IMR-90 (cell line): Measurements from ENCODE around the gene ERGIC1. TPM values are rescaled to one million over a fixed set of nuclear protein-coding genes. Genes with fewer than 3 reads are reported as not detected.
A peak's percentile ranks its signal among the peaks of the same experiment; 100 is the strongest.

Source experiments
- ATAC-seq: fragments of 200-7000 bp; cut with Tn5 transposase; 2 replicates; pipeline ENCODE4 v1.9.1; 2020; ENCODE audit warnings: low read depth, mild to moderate bottlenecking, moderate library complexity
- BruUV-seq: library from RNA; stranded (reverse); fragments of 400-500 nt; replicated peaks from 2 replicates; lab custom pipeline; 2021; lab: Mats Ljungman, UMichigan
- CTCF ChIA-PET: fragments of 300-600 bp; formaldehyde crosslinking; extraction: SDS; loops from one replicate; lab custom pipeline; 2021; ENCODE audit warnings: antibody characterized with exemption; lab: Yijun Ruan, JAX
- POLR2A ChIA-PET: fragments of 300-600 bp; sonication (Branson Sonifier 250); formaldehyde crosslinking; loops from one replicate; lab custom pipeline; 2022; ENCODE audit warnings: antibody characterized with exemption; ENCODE audit not compliant: unreplicated experiment; lab: Charles Lee
- DNase-seq: peaks from one replicate; pipeline ENCODE4 v3.0.0; 2013
- H2AFZ ChIP-seq: replicated peaks from 2 replicates; pipeline ENCODE3; 2013; ENCODE audit warnings: low read length, mild to moderate bottlenecking; ENCODE audit not compliant: poor library complexity
- H2AK5ac ChIP-seq: 2 replicates; pipeline ENCODE4 v1.6.1; 2013; ENCODE audit warnings: low read depth, low read length, inconsistent platforms
- H2AK9ac ChIP-seq: replicated peaks from 2 replicates; pipeline ENCODE3; 2013; ENCODE audit warnings: mild to moderate bottlenecking, low read depth, low read length, moderate library complexity; ENCODE audit not compliant: poor library complexity
- H2BK120ac ChIP-seq: 2 replicates; pipeline ENCODE4 v1.6.1; 2013; ENCODE audit warnings: low read depth, low read length, inconsistent platforms
- H2BK15ac ChIP-seq: 3 replicates; pipeline ENCODE4 v1.6.1; 2013; ENCODE audit warnings: low read depth, low read length, inconsistent platforms
- H2BK20ac ChIP-seq: 2 replicates; pipeline ENCODE4 v1.6.1; 2013; ENCODE audit warnings: low read depth, mild to moderate bottlenecking, inconsistent platforms, low read length, moderate library complexity
- H2BK5ac ChIP-seq: 2 replicates; pipeline ENCODE4 v1.6.1; 2013; ENCODE audit warnings: mild to moderate bottlenecking, low read depth, low read length, inconsistent platforms; ENCODE audit not compliant: poor library complexity, severe bottlenecking
- H3K14ac ChIP-seq: replicated peaks from 2 replicates; pipeline ENCODE4 v1.6.1; 2013; ENCODE audit warnings: low read depth, low read length, inconsistent platforms
- H3K18ac ChIP-seq: 2 replicates; pipeline ENCODE4 v1.6.1; 2013; ENCODE audit warnings: low read depth, low read length, control low read depth
- H3K23ac ChIP-seq: 2 replicates; pipeline ENCODE4 v1.6.1; 2013; ENCODE audit warnings: low read depth, low read length, inconsistent platforms
- H3K27ac ChIP-seq: 2 replicates; pipeline ENCODE4 v1.5.1; 2013; ENCODE audit warnings: mild to moderate bottlenecking, control low read depth, low read length; ENCODE audit not compliant: insufficient read depth
- H3K27me3 ChIP-seq: 2 replicates; pipeline ENCODE4 v1.6.1; 2013; ENCODE audit warnings: low read length; ENCODE audit not compliant: control insufficient read depth, insufficient read depth
- H3K36me3 ChIP-seq: 2 replicates; pipeline ENCODE4 v1.6.1; 2013; ENCODE audit warnings: low read length, mixed read lengths; ENCODE audit not compliant: control insufficient read depth, insufficient read depth
- H3K4ac ChIP-seq: 2 replicates; pipeline ENCODE4 v1.6.1; 2013; ENCODE audit warnings: low read depth, low read length, inconsistent platforms
- H3K4me1 ChIP-seq: 2 replicates; pipeline ENCODE4 v1.6.1; 2013; ENCODE audit warnings: low read length, mixed read lengths; ENCODE audit not compliant: control insufficient read depth, insufficient read depth
- H3K4me2 ChIP-seq: 2 replicates; pipeline ENCODE4 v1.6.1; 2013; ENCODE audit warnings: low read depth, mild to moderate bottlenecking, control low read depth, low read length, moderate library complexity
- H3K4me3 ChIP-seq: 2 replicates; pipeline ENCODE4 v1.5.1; 2013; ENCODE audit warnings: low read depth, mild to moderate bottlenecking, control low read depth, low read length, moderate library complexity; ENCODE audit not compliant: insufficient read depth
- H3K56ac ChIP-seq: 2 replicates; pipeline ENCODE4 v1.6.1; 2013; ENCODE audit warnings: low read length, inconsistent platforms; ENCODE audit not compliant: insufficient read depth; ENCODE audit errors: extremely low read depth
- H3K79me1 ChIP-seq, 2 experiments: 2 replicates each; pipeline ENCODE4 v1.6.1; 2013; ENCODE audit warnings: low read length in 2 of 2, inconsistent platforms in 1 of 2, low read depth in 1 of 2
- H3K9ac ChIP-seq: 2 replicates; pipeline ENCODE4 v1.6.1; 2013; ENCODE audit warnings: low read depth, low read length, control low read depth
- H3K9me1 ChIP-seq: 2 replicates; pipeline ENCODE4 v1.6.1; 2013; ENCODE audit warnings: low read length, inconsistent platforms; ENCODE audit not compliant: insufficient read depth
- H3K9me3 ChIP-seq: 2 replicates; pipeline ENCODE4 v1.6.1; 2013; ENCODE audit warnings: low read length; ENCODE audit not compliant: control insufficient read depth, insufficient read depth
- H4K20me1 ChIP-seq: 2 replicates; pipeline ENCODE4 v1.6.1; 2013; ENCODE audit warnings: low read length, inconsistent platforms; ENCODE audit not compliant: insufficient read depth
- H4K5ac ChIP-seq: 2 replicates; pipeline ENCODE4 v1.6.1; 2013; ENCODE audit warnings: mild to moderate bottlenecking, low read depth, low read length, control low read depth
- H4K8ac ChIP-seq, 2 experiments: 2 replicates each; pipeline ENCODE4 v1.6.1; 2013; ENCODE audit warnings: low read depth in 2 of 2, low read length in 2 of 2, control low read depth in 1 of 2, inconsistent platforms in 1 of 2
- H4K91ac ChIP-seq: 2 replicates; pipeline ENCODE4 v1.6.1; 2013; ENCODE audit warnings: low read depth, low read length, inconsistent platforms; ENCODE audit not compliant: insufficient read depth
- BHLHE40 ChIP-seq: fragments of 150-350 bp; IDR thresholded peaks from 2 replicates; pipeline ENCODE4 v1.6.1; 2016; ENCODE audit warnings: mild to moderate bottlenecking, low read depth, low read length
- CEBPB ChIP-seq: IDR thresholded peaks from 2 replicates; pipeline ENCODE4 v1.6.1; 2012; ENCODE audit warnings: low read depth, low read length, improper control_type of control experiment
- CHD1 ChIP-seq: IDR thresholded peaks from 2 replicates; pipeline ENCODE4 v1.6.1; 2012; ENCODE audit warnings: low read depth, low read length, improper control_type of control experiment
- CTCF ChIP-seq: conservative IDR thresholded peaks from 2 replicates; pipeline ENCODE4 v1.5.1; 2012; ENCODE audit warnings: mild to moderate bottlenecking, low read depth, low read length, improper control_type of control experiment
- ELK1 ChIP-seq: fragments of 150-350 bp; IDR thresholded peaks from 2 replicates; pipeline ENCODE4 v1.6.1; 2016; ENCODE audit warnings: low read depth, mild to moderate bottlenecking, low read length, moderate library complexity, borderline replicate concordance
- FOS ChIP-seq: fragments of 150-350 bp; IDR thresholded peaks from 2 replicates; pipeline ENCODE4 v1.6.1; 2016; ENCODE audit warnings: low read depth, low read length
- MAFK ChIP-seq: IDR thresholded peaks from 2 replicates; pipeline ENCODE4 v1.6.1; 2012; ENCODE audit warnings: low read depth, low read length, improper control_type of control experiment
- MAZ ChIP-seq: IDR thresholded peaks from 2 replicates; pipeline ENCODE4 v1.6.1; 2012; ENCODE audit warnings: low read depth, mild to moderate bottlenecking, low read length, improper control_type of control experiment, moderate library complexity, borderline replicate concordance
- MXI1 ChIP-seq: IDR thresholded peaks from 2 replicates; pipeline ENCODE4 v1.6.1; 2012; ENCODE audit warnings: low read depth, mild to moderate bottlenecking, low read length, moderate library complexity, borderline replicate concordance
- NFE2L2 ChIP-seq: fragments of 150-350 bp; IDR thresholded peaks from 2 replicates; pipeline ENCODE4 v1.6.1; 2016; ENCODE audit warnings: low read depth, mild to moderate bottlenecking, low read length
- POLR2A ChIP-seq: IDR thresholded peaks from 2 replicates; pipeline ENCODE4 v1.6.1; 2012; ENCODE audit warnings: mild to moderate bottlenecking, low read depth, low read length
- RFX5 ChIP-seq: IDR thresholded peaks from 2 replicates; pipeline ENCODE4 v1.8.0; 2012; ENCODE audit warnings: low read depth, mild to moderate bottlenecking, low read length, moderate library complexity
- SMC3 ChIP-seq: fragments of 150-350 bp; IDR thresholded peaks from 2 replicates; pipeline ENCODE4 v1.6.1; 2016; ENCODE audit warnings: low read depth, mild to moderate bottlenecking, antibody characterized with exemption, low read length, moderate library complexity
- WGBS, 2 experiments: methylation state at CpG; one replicate each; pipeline versions ENCODE4 v1.1.5 to v1.1.7; 2013; ENCODE audit warnings: missing lambda C conversion rate in 2 of 2; ENCODE audit not compliant: insufficient read length in 1 of 2; ENCODE audit errors: extremely low coverage in 2 of 2; 5-methylcytosine and 5-hydroxymethylcytosine counted together
- dilution Hi-C: fragments of 300-500 bp; cut with HindIII; formaldehyde crosslinking; loops from one replicate; pipeline ENCODE4 v1.14.3; 2018; ENCODE audit warnings: low sequenced_read_pairs; ENCODE audit not compliant: unreplicated experiment
- in situ Hi-C: fragments of 300-500 bp; cut with MboI; formaldehyde crosslinking; loops from 3 replicates; pipeline ENCODE4 v1.14.3; 2019; ENCODE audit warnings: low sequenced_read_pairs, inconsistent platforms, mixed read lengths
- intact Hi-C: fragments of 100-400 bp; cut with micrococcal nuclease; formaldehyde crosslinking; loops from 2 replicates; pipeline ENCODE4 v1.10.0; 2022
- polyA plus RNA-seq, 3 experiments: library from polyadenylated mRNA; depleted of rRNA; stranded (reverse); fragments of >200 nt; gene quantifications; 2 replicates each; pipeline ENCODE4 v1.2.3, GENCODE V29; 2012; ENCODE audit warnings: low replicate concordance in 1 of 3
- total RNA-seq: library from RNA; depleted of rRNA; stranded (reverse); fragments of >200 nt; gene quantifications from 2 replicates; pipeline ENCODE4 v1.2.3, GENCODE V29; 2012
- TF ChIP-seq, protein P1 (sequence below): fragments of 150-350 bp; IDR thresholded peaks from 2 replicates; pipeline ENCODE4 v1.6.1; 2017; ENCODE audit warnings: mild to moderate bottlenecking, antibody characterized with exemption, low read length, low read depth

The ERGIC1 gene
- total and polyA plus RNA-seq, 2 of the 4 experiments (the other 2 are of a cell fraction), result 134 to 192 TPM

GRCh38 chr5:172956228-172956627 is 122.2 kb downstream of the ERGIC1 start:
- peaks cover 26% of the 10 kb centered on the region for H3K4me1 ChIP-seq
- H3K4me2 ChIP-seq, result no peak overlapping the region
- no peaks in the 10 kb centered on the region for H4K20me1 ChIP-seq
- DNase-seq (no peak), ATAC-seq (no peak)
- CTCF ChIA-PET, result no interaction called here
- H3K9me1 ChIP-seq, result peaks cover 16% of the 10 kb centered on the region
- peak overlapping the region; percentile 36 for H3K27ac ChIP-seq
- peak overlapping the region; percentile 38; the same call in 1 of the 2 replicates for H3K18ac ChIP-seq
- H4K8ac ChIP-seq, result peak overlapping the region; percentile 73 to 81
- no peak overlapping the region for H2AK9ac ChIP-seq
- peak overlapping the region; percentile 92 for H2BK15ac ChIP-seq
- POLR2A ChIA-PET, result no interaction called here
- peak overlapping the region; percentile 99 for H2BK5ac ChIP-seq
- dilution Hi-C loops (no loop called here), in situ Hi-C loops (no loop called here), intact Hi-C loops (no loop called here)
- no peaks in the 10 kb centered on the region for H3K9me3 ChIP-seq
- H3K36me3 ChIP-seq, result peaks cover 7% of the 10 kb centered on the region
- H2BK120ac ChIP-seq, result peak overlapping the region; percentile 98
- peak overlapping the region; percentile 99 for H3K4ac ChIP-seq
- H3K27me3 ChIP-seq, result no peaks in the 10 kb centered on the region
- no TSS peak for BruUV-seq
- H3K56ac ChIP-seq, result peak overlapping the region; percentile 8; the same call in 1 of the 2 replicates
- peak overlapping the region; percentile 64; the same call in 1 of the 2 replicates for H3K23ac ChIP-seq
- H3K9ac ChIP-seq, result no peak overlapping the region
- H4K91ac ChIP-seq, result peak overlapping the region; percentile 81
- no peak overlapping the region; the same call in 1 of the 2 replicates for H3K14ac ChIP-seq
- peak overlapping the region; percentile 86 for H2AK5ac ChIP-seq
- H3K4me3 ChIP-seq, result no peak overlapping the region
- no peak for TF ChIP-seq MAZ
- no peak for TF ChIP-seq CHD1
- no peak for TF ChIP-seq MAFK
- TF ChIP-seq, protein P1, sequence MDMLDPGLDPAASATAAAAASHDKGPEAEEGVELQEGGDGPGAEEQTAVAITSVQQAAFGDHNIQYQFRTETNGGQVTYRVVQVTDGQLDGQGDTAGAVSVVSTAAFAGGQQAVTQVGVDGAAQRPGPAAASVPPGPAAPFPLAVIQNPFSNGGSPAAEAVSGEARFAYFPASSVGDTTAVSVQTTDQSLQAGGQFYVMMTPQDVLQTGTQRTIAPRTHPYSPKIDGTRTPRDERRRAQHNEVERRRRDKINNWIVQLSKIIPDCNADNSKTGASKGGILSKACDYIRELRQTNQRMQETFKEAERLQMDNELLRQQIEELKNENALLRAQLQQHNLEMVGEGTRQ, result no peak
- no peak for TF ChIP-seq NFE2L2
- TF ChIP-seq ELK1, result no peak
- TF ChIP-seq RFX5, result no peak
- no peak for TF ChIP-seq CEBPB
- TF ChIP-seq POLR2A, result no peak
- no peak for TF ChIP-seq BHLHE40
- TF ChIP-seq CTCF, result no peak
- TF ChIP-seq FOS, result no peak
- TF ChIP-seq SMC3, result no peak
- no peak for TF ChIP-seq MXI1
- H2AFZ ChIP-seq, result no peak overlapping the region
- H3K79me1 ChIP-seq, result peaks cover 24 to 50% of the 10 kb centered on the region in 2 experiments
- H2BK20ac ChIP-seq, result peak overlapping the region; percentile 87; the same call in 1 of the 2 replicates
- no peak overlapping the region for H4K5ac ChIP-seq
- no CpG with 5 or more reads among the region's 3 CpGs for WGBS, 2 experiments
